Body of pancreas (tissue), 4 donors: ENCODE measurements around the gene AUH.

Experiments used
- CTCF ChIP-seq, 7 experiments: fragments of 450-650 bp in 4 of 7; fragments of 200-600 bp in 3 of 7; sonication (generic) in 3 of 7; IDR thresholded peaks; one replicate each; pipeline ENCODE4 v1.5.1; 2016 to 2019; ENCODE audit warnings: antibody characterized with exemption in 7 of 7
- POLR2A ChIP-seq, 3 donors: fragments of 450-650 bp; IDR thresholded peaks; one replicate each; pipeline ENCODE4 v1.6.1; 2016; ENCODE audit warnings: antibody characterized with exemption in 3 of 3, mild to moderate bottlenecking in 2 of 3

- no peak for TF ChIP-seq CTCF (IDR thresholded peaks at IDR 0.05)
- no peak for TF ChIP-seq POLR2A (IDR thresholded peaks at IDR 0.05)
Measured at GRCh38 chr9:91384954-91385353, 23.2 kb upstream of the AUH start.
